NCI-H1436 (cell line): ENCODE results near the gene ANGPTL8.

Experiments used
- DNase-seq: peaks from one replicate; lab custom pipeline; 2025; lab: John Stamatoyannopoulos, UW

Gene ANGPTL8

GRCh38 chr19:11291415-11291814 is 52.0 kb downstream of the ANGPTL8 start:
- no peak for DNase-seq
